H54 (cell line): ENCODE measurements around the gene PLXNA2.

Source experiments
- DNase-seq: peaks from one replicate; pipeline ENCODE4 v3.0.0; 2011; ENCODE audit warnings: low spot score, mixed read lengths; ENCODE audit not compliant: insufficient read length
- FAIRE-seq: peaks from 3 replicates; lab custom pipeline; 2011; peaks lifted over from hg19 to GRCh38; lab: Jason Lieb, UNC
- POLR2A ChIP-seq: IDR thresholded peaks from 2 replicates; pipeline ENCODE4 v1.6.1; 2011; ENCODE audit warnings: low read depth, mild to moderate bottlenecking, low read length

The PLXNA2 gene

GRCh38 chr1:208002078-208002477 is 242.1 kb downstream of the PLXNA2 start:
- TF ChIP-seq POLR2A: no peak
- DNase-seq (no peak), FAIRE-seq (no peak)

- no peak for DNase-seq
- no peak for TF ChIP-seq POLR2A
- FAIRE-seq: no peak
Observed at GRCh38 chr1:208000504-208000903, 243.7 kb downstream of the PLXNA2 start.

- FAIRE-seq: no peak
- TF ChIP-seq POLR2A: no peak
Observed at GRCh38 chr1:207999972-208000371, 244.2 kb downstream of the PLXNA2 start.

GRCh38 chr1:207999274-207999915 is 244.8 kb downstream of the PLXNA2 start:
- FAIRE-seq: no peak
- no peak for TF ChIP-seq POLR2A
- no peak for DNase-seq

More at GRCh38 chr1:207999972-208000371, 244.2 kb downstream of the PLXNA2 start:
- no peak for DNase-seq

GRCh38 chr1:207998691-207999090 is 245.5 kb downstream of the PLXNA2 start:
- DNase-seq (no peak), FAIRE-seq (no peak)
- TF ChIP-seq POLR2A: no peak

- DNase-seq: peak; percentile 52
- FAIRE-seq: no peak
- no peak for TF ChIP-seq POLR2A
Observed at GRCh38 chr1:207997486-207998268, 246.5 kb downstream of the PLXNA2 start.

GRCh38 chr1:207996636-207997035 is 247.5 kb downstream of the PLXNA2 start:
- FAIRE-seq (no peak), DNase-seq (no peak)
- TF ChIP-seq POLR2A: no peak

- DNase-seq: no peak
- no peak for FAIRE-seq
- no peak for TF ChIP-seq POLR2A
Observed at GRCh38 chr1:207995576-207995975, 248.6 kb downstream of the PLXNA2 start.

- FAIRE-seq: no peak
- TF ChIP-seq POLR2A: no peak
- DNase-seq: no peak
Observed at GRCh38 chr1:207993477-207994445, 250.4 kb downstream of the PLXNA2 start.

- no peak for DNase-seq
- TF ChIP-seq POLR2A: no peak
- FAIRE-seq: no peak
Observed at GRCh38 chr1:207992677-207993236, 251.4 kb downstream of the PLXNA2 start.

GRCh38 chr1:207991583-207992026 is 252.6 kb downstream of the PLXNA2 start:
- FAIRE-seq (no peak), DNase-seq (no peak)
- no peak for TF ChIP-seq POLR2A

- TF ChIP-seq POLR2A: no peak
- FAIRE-seq (no peak), DNase-seq (no peak)
Observed at GRCh38 chr1:207990876-207991582, 253.2 kb downstream of the PLXNA2 start.

- no peak for FAIRE-seq
- DNase-seq: no peak
- TF ChIP-seq POLR2A: no peak
Observed at GRCh38 chr1:207990455-207990854, 253.7 kb downstream of the PLXNA2 start.
